Keratinocyte (primary cell): ENCODE data around the gene PLCH2. TPM values are rescaled to one million over a fixed set of nuclear protein-coding genes. Genes with fewer than 3 reads are reported as not detected.

Experiments
- DNase-seq: peaks from one replicate; pipeline ENCODE4 v3.0.0-alpha.2; 2011; ENCODE audit warnings: low read depth, missing footprints, low spot score
- FAIRE-seq: peaks from 2 replicates; lab custom pipeline; 2011; peaks lifted over from hg19 to GRCh38; lab: Jason Lieb, UNC
- H2AFZ ChIP-seq: 2 replicates; pipeline ENCODE4 v1.6.0; 2012; ENCODE audit warnings: low read length, control low read depth, inconsistent platforms; ENCODE audit not compliant: control insufficient read depth
- H3K27ac ChIP-seq: 2 replicates; pipeline ENCODE4 v1.5.1; 2011; ENCODE audit warnings: low read length; ENCODE audit not compliant: control insufficient read depth, insufficient read depth
- H3K27me3 ChIP-seq: 3 replicates; pipeline ENCODE4 v1.6.0; 2011; ENCODE audit warnings: low read length; ENCODE audit not compliant: control insufficient read depth, insufficient read depth; ENCODE audit errors: extremely low read depth
- H3K36me3 ChIP-seq, 2 experiments: 2 replicates in 1 of 2; 3 replicates in 1 of 2; pipeline ENCODE4 v1.5.1; 2011; ENCODE audit warnings: low read length in 2 of 2, mild to moderate bottlenecking in 1 of 2; ENCODE audit not compliant: control insufficient read depth in 2 of 2, insufficient read depth in 2 of 2; ENCODE audit errors: extremely low read depth in 1 of 2
- H3K4me1 ChIP-seq: 3 replicates; pipeline ENCODE4 v1.5.1; 2011; ENCODE audit warnings: low read length; ENCODE audit not compliant: control insufficient read depth, insufficient read depth; ENCODE audit errors: extremely low read depth
- H3K4me2 ChIP-seq: 3 replicates; pipeline ENCODE4 v1.6.0; 2011; ENCODE audit warnings: low read depth, low read length; ENCODE audit not compliant: control insufficient read depth, insufficient read depth; ENCODE audit errors: extremely low read depth
- H3K4me3 ChIP-seq, 3 experiments: fragments of 200-600 bp in 1 of 3; sonication (generic) in 1 of 3; 2 replicates in 2 of 3; 3 replicates in 1 of 3; pipeline ENCODE4 v1.5.1; 2011 to 2016; ENCODE audit warnings: low read length in 3 of 3, mild to moderate bottlenecking in 3 of 3, control low read depth in 2 of 3, inconsistent platforms in 1 of 3, low read depth in 1 of 3, mixed read lengths in 1 of 3, mixed run types in 1 of 3, moderate library complexity in 1 of 3; ENCODE audit not compliant: control insufficient read depth in 2 of 3, insufficient read depth in 2 of 3; ENCODE audit errors: extremely low read depth in 1 of 3
- H3K79me2 ChIP-seq: 2 replicates; pipeline ENCODE4 v1.6.0; 2012; ENCODE audit warnings: low read length; ENCODE audit not compliant: control insufficient read depth, insufficient read depth
- H3K9ac ChIP-seq: 3 replicates; pipeline ENCODE4 v1.6.0; 2011; ENCODE audit warnings: low read length; ENCODE audit not compliant: control insufficient read depth, insufficient read depth; ENCODE audit errors: extremely low read depth
- H3K9me1 ChIP-seq: 3 replicates; pipeline ENCODE4 v1.6.0; 2011; ENCODE audit warnings: low read length; ENCODE audit not compliant: control insufficient read depth, insufficient read depth; ENCODE audit errors: extremely low read depth
- H3K9me3 ChIP-seq: 2 replicates; pipeline ENCODE4 v1.5.1; 2012; ENCODE audit warnings: low read depth, low read length; ENCODE audit not compliant: control insufficient read depth
- H4K20me1 ChIP-seq: 3 replicates; pipeline ENCODE4 v1.6.0; 2011; ENCODE audit warnings: low read length; ENCODE audit not compliant: control insufficient read depth, insufficient read depth; ENCODE audit errors: extremely low read depth
- EZH2 ChIP-seq: IDR thresholded peaks from one replicate; pipeline ENCODE4 v1.6.1; 2012; ENCODE audit warnings: inconsistent platforms, mild to moderate bottlenecking, low read length, moderate library complexity
- dilution Hi-C: fragments of 300-500 bp; cut with MboI; formaldehyde crosslinking; loops from one replicate; pipeline ENCODE4 v1.7.0; 2020; ENCODE audit warnings: low sequenced_read_pairs; ENCODE audit not compliant: extremely low pct_ligation_motif_present
- polyA plus RNA-seq, 5 experiments: library from polyadenylated mRNA; depleted of rRNA in 3 of 5; stranded (reverse) in 3 of 5; stranded (forward) in 1 of 5; unstranded in 1 of 5; fragments of >200 nt; gene quantifications; 1 replicate in 1 of 5; 2 replicates in 3 of 5; 3 replicates in 1 of 5; pipeline versions ENCODE4 v1.2.1 to v1.2.3, GENCODE V29; 2011 to 2012; ENCODE audit warnings: missing spikeins in 2 of 5, low read depth in 1 of 5, low replicate concordance in 1 of 5
- TF ChIP-seq, protein P1 (sequence below), 3 experiments: IDR thresholded peaks in 1 of 3; conservative IDR thresholded peaks in 1 of 3; optimal IDR thresholded peaks in 1 of 3; 2 replicates in 2 of 3; 3 replicates in 1 of 3; pipeline versions ENCODE3 to v1.5.1; 2011; ENCODE audit warnings: low read length in 3 of 3, mild to moderate bottlenecking in 3 of 3, moderate library complexity in 2 of 3, control low read depth in 1 of 3, inconsistent platforms in 1 of 3; ENCODE audit not compliant: insufficient read depth in 2 of 3; ENCODE audit errors: extremely low read depth in 1 of 3

PLCH2 gene
- polyA plus RNA-seq, 1 donor (not counting 4 experiments of a cell fraction or from before 2014, with no cell fraction given), result 57.4 TPM

- Histone ChIP-seq H2AFZ (peak overlapping the region; percentile 49), H3K79me2 (no peaks in the 10 kb centered on the region), H3K4me2 (peak overlapping the region; percentile 82), H3K27ac (peak overlapping the region; percentile 47), H3K4me3 (peak overlapping the region; percentile 54 to 68 (median 65)), H3K9me3 (no peaks in the 10 kb centered on the region), H3K4me1 (peaks cover 35% of the 10 kb centered on the region), H3K9me1 (no peaks in the 10 kb centered on the region), H4K20me1 (no peaks in the 10 kb centered on the region), H3K36me3 (no peaks in the 10 kb centered on the region), H3K9ac (peak overlapping the region; percentile 61), H3K27me3 (no peaks in the 10 kb centered on the region)
- dilution Hi-C loops, result no loop called here
- FAIRE-seq, result no peak
- DNase-seq, result peak; percentile 68
- TF ChIP-seq, protein P1, sequence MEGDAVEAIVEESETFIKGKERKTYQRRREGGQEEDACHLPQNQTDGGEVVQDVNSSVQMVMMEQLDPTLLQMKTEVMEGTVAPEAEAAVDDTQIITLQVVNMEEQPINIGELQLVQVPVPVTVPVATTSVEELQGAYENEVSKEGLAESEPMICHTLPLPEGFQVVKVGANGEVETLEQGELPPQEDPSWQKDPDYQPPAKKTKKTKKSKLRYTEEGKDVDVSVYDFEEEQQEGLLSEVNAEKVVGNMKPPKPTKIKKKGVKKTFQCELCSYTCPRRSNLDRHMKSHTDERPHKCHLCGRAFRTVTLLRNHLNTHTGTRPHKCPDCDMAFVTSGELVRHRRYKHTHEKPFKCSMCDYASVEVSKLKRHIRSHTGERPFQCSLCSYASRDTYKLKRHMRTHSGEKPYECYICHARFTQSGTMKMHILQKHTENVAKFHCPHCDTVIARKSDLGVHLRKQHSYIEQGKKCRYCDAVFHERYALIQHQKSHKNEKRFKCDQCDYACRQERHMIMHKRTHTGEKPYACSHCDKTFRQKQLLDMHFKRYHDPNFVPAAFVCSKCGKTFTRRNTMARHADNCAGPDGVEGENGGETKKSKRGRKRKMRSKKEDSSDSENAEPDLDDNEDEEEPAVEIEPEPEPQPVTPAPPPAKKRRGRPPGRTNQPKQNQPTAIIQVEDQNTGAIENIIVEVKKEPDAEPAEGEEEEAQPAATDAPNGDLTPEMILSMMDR (optimal IDR thresholded peaks at IDR 0.05 in 1 of 3, IDR thresholded peaks at IDR 0.05 in 1 of 3, conservative IDR thresholded peaks at IDR 0.05 in 1 of 3; ENCODE audit: extremely low read depth in 1 of 3, insufficient read depth in 2 of 3, low read length in 3 of 3), result no peak
- no peak for TF ChIP-seq EZH2
Observed at GRCh38 chr1:2546515-2547209, 70.6 kb downstream of the PLCH2 start.

GRCh38 chr1:2547210-2548067, 71.3 kb downstream of the PLCH2 start:
- Histone ChIP-seq H3K4me2 (peak overlapping the region; percentile 82), H3K27ac (peak overlapping the region; percentile 17), H3K4me3 (peak overlapping the region; percentile 54 to 68 (median 65)), H3K27me3 (no peaks in the 10 kb centered on the region), H3K36me3 (no peaks in the 10 kb centered on the region), H2AFZ (peak overlapping the region; percentile 49), H4K20me1 (no peaks in the 10 kb centered on the region), H3K9me1 (no peaks in the 10 kb centered on the region), H3K9me3 (no peaks in the 10 kb centered on the region), H3K79me2 (no peaks in the 10 kb centered on the region), H3K9ac (peak overlapping the region; percentile 61), H3K4me1 (peaks cover 35% of the 10 kb centered on the region)
- DNase-seq, result no peak
- no peak for FAIRE-seq
- TF ChIP-seq, protein P1 (optimal IDR thresholded peaks at IDR 0.05 in 1 of 3, IDR thresholded peaks at IDR 0.05 in 1 of 3, conservative IDR thresholded peaks at IDR 0.05 in 1 of 3; ENCODE audit: extremely low read depth in 1 of 3, insufficient read depth in 2 of 3, low read length in 3 of 3), result no peak
- TF ChIP-seq EZH2, result no peak
- dilution Hi-C loops, result no loop called here
